Measurements from ENCODE around the gene DNAJC10. TPM values are rescaled to one million over a fixed set of nuclear protein-coding genes. Genes with fewer than 3 reads are reported as not detected.
"Not testable (repeated sequence)": the region's sequence is repeated elsewhere in the genome, so short reads cannot be mapped to it uniquely, and the experiment has no call there.

DNAJC10 gene
- total RNA-seq, 2 donors from 2014 or later: 57.2 to 71.6 TPM

GRCh38 chr2:182768950-182769349 is 52.9 kb downstream of the DNAJC10 start:
- DNase-seq, ATAC-seq: not testable (repeated sequence)
- intact Hi-C loops (cut with DNase I): loop anchor here in 1 of 2 donors (10.0 kb wide), 1 partner anchor 216 kb away; no protein-coding TSS in a partner anchor

GRCh38 chr2:182779323-182779722 is 63.3 kb downstream of the DNAJC10 start:
- intact Hi-C loops (cut with DNase I): loop anchor here in 1 of 2 donors (5.0 kb wide), 1 partner anchor 198 kb away; no protein-coding TSS in a partner anchor
- ATAC-seq: no peak

GRCh38 chr2:182781099-182781498 is 65.0 kb downstream of the DNAJC10 start:
- DNase-seq; ATAC-seq; intact Hi-C loops (cut with DNase I): not testable (repeated sequence)

More at GRCh38 chr2:182779323-182779722, 63.3 kb downstream of the DNAJC10 start:
- DNase-seq: no peak

- DNase-seq; ATAC-seq; intact Hi-C loops (cut with DNase I): not testable (repeated sequence)
Measured at GRCh38 chr2:182782686-182783085, 66.6 kb downstream of the DNAJC10 start.

GRCh38 chr2:182784058-182784706 is 68.1 kb downstream of the DNAJC10 start:
- no peak for ATAC-seq
- intact Hi-C loops (cut with DNase I): no loop called here

GRCh38 chr2:182784777-182785176 is 68.7 kb downstream of the DNAJC10 start:
- ATAC-seq (no peak), DNase-seq (no peak)
- intact Hi-C loops (cut with DNase I): no loop called here

More at GRCh38 chr2:182784058-182784706, 68.1 kb downstream of the DNAJC10 start:
- DNase-seq: no peak

- intact Hi-C loops (cut with DNase I): no loop called here
- DNase-seq: no peak
- no peak for ATAC-seq
Measured at GRCh38 chr2:182792441-182792840, 76.4 kb downstream of the DNAJC10 start.

GRCh38 chr2:182798736-182799135 is 82.7 kb downstream of the DNAJC10 start:
- intact Hi-C loops (cut with DNase I): no loop called here
- ATAC-seq (no peak), DNase-seq (no peak)

GRCh38 chr2:182804128-182804527 is 88.1 kb downstream of the DNAJC10 start:
- no peak for DNase-seq
- no peak for ATAC-seq
- intact Hi-C loops (cut with DNase I): no loop called here

GRCh38 chr2:182807319-182807718 is 91.3 kb downstream of the DNAJC10 start:
- no peak for DNase-seq
- intact Hi-C loops (cut with DNase I): no loop called here
- no peak for ATAC-seq

GRCh38 chr2:182810087-182810486 is 94.0 kb downstream of the DNAJC10 start:
- intact Hi-C loops (cut with DNase I): no loop called here
- ATAC-seq (no peak), DNase-seq (no peak)

GRCh38 chr2:182814380-182814779 is 98.3 kb downstream of the DNAJC10 start:
- intact Hi-C loops (cut with DNase I): no loop called here
- ATAC-seq (no peak), DNase-seq (no peak)

GRCh38 chr2:182814804-182815203 is 98.7 kb downstream of the DNAJC10 start:
- DNase-seq (no peak), ATAC-seq (no peak)
- intact Hi-C loops (cut with DNase I): no loop called here

GRCh38 chr2:182816866-182817265 is 100.8 kb downstream of the DNAJC10 start:
- ATAC-seq: no peak
- intact Hi-C loops (cut with DNase I): no loop called here
- DNase-seq: no peak

- intact Hi-C loops (cut with DNase I): no loop called here
- ATAC-seq (no peak), DNase-seq (no peak)
Measured at GRCh38 chr2:182817558-182817957, 101.5 kb downstream of the DNAJC10 start.

- no peak for ATAC-seq
- intact Hi-C loops (cut with DNase I): no loop called here
- no peak for DNase-seq
Measured at GRCh38 chr2:182818501-182818900, 102.4 kb downstream of the DNAJC10 start.

GRCh38 chr2:182818925-182819324 is 102.9 kb downstream of the DNAJC10 start:
- ATAC-seq: no peak
- no peak for DNase-seq
- intact Hi-C loops (cut with DNase I): no loop called here

- ATAC-seq: no peak
Measured at GRCh38 chr2:182819412-182819811, 103.4 kb downstream of the DNAJC10 start.

GRCh38 chr2:182821182-182821581 is 105.1 kb downstream of the DNAJC10 start:
- intact Hi-C loops (cut with DNase I): no loop called here
- DNase-seq: no peak
- no peak for ATAC-seq

More at GRCh38 chr2:182819412-182819811, 103.4 kb downstream of the DNAJC10 start:
- DNase-seq: no peak
- intact Hi-C loops (cut with DNase I): no loop called here

- intact Hi-C loops (cut with DNase I): no loop called here
- no peak for DNase-seq
- ATAC-seq: no peak
Measured at GRCh38 chr2:182822733-182823132, 106.7 kb downstream of the DNAJC10 start.
